Peyer's patch (tissue), 4 donors: ENCODE results near the gene ANKRD17.

ENCODE experiments used
- CTCF ChIP-seq, 6 experiments: fragments of 450-650 bp in 4 of 6; fragments of 200-600 bp in 2 of 6; sonication (generic) in 1 of 6; IDR thresholded peaks; one replicate each; pipeline ENCODE4 v1.5.1; 2017 to 2019; ENCODE audit warnings: antibody characterized with exemption in 6 of 6, mild to moderate bottlenecking in 3 of 6, moderate library complexity in 1 of 6
- POLR2A ChIP-seq, 2 donors: fragments of 450-650 bp; IDR thresholded peaks; one replicate each; pipeline ENCODE4 v1.5.1; 2017; ENCODE audit warnings: antibody characterized with exemption in 2 of 2, mild to moderate bottlenecking in 2 of 2, moderate library complexity in 2 of 2

- no peak for TF ChIP-seq CTCF (IDR thresholded peaks at IDR 0.05)
- TF ChIP-seq POLR2A (IDR thresholded peaks at IDR 0.05): no peak
These were observed 27.6 kb downstream of the ANKRD17 start for GRCh38 chr4:73230865-73231517.
